GM23338 (cell line): Measurements from ENCODE around the gene PTH2. TPM values are rescaled to one million over a fixed set of nuclear protein-coding genes. Genes with fewer than 3 reads are reported as not detected.

Experiments
- ATAC-seq: fragments of 200-7000 bp; cut with Tn5 transposase; 3 replicates; pipeline ENCODE4 v1.9.1; 2020
- DNase-seq: peaks from one replicate; pipeline ENCODE4 v3.0.0-alpha.2; 2015; ENCODE audit warnings: low spot score
- H2AFZ ChIP-seq: fragments of 200-600 bp; sonication (generic); 2 replicates; pipeline ENCODE4 v1.8.0; 2016; ENCODE audit warnings: antibody characterized with exemption, mild to moderate bottlenecking, moderate library complexity
- H3F3A ChIP-seq: fragments of 200-600 bp; sonication (generic); replicated peaks from 2 replicates; pipeline ENCODE4 v1.8.0; 2017; ENCODE audit warnings: antibody characterized with exemption, mixed run types, low read depth
- H3K27ac ChIP-seq: fragments of 200-600 bp; sonication (generic); 2 replicates; pipeline ENCODE4 v1.6.1; 2016; ENCODE audit warnings: low read depth
- H3K27me3 ChIP-seq: fragments of 200-600 bp; sonication (generic); 2 replicates; pipeline ENCODE4 v1.8.0; 2016; ENCODE audit warnings: mild to moderate bottlenecking, mixed run types, moderate library complexity; ENCODE audit not compliant: insufficient read depth
- H3K36me3 ChIP-seq: fragments of 200-600 bp; sonication (generic); 2 replicates; pipeline ENCODE4 v1.8.0; 2016; ENCODE audit warnings: mild to moderate bottlenecking; ENCODE audit not compliant: insufficient read depth
- H3K4me1 ChIP-seq: fragments of 200-600 bp; sonication (generic); 2 replicates; pipeline ENCODE4 v1.8.0; 2016; ENCODE audit warnings: mild to moderate bottlenecking, moderate library complexity; ENCODE audit not compliant: insufficient read depth
- H3K4me2 ChIP-seq: fragments of 200-600 bp; sonication (generic); 2 replicates; pipeline ENCODE4 v1.7.1; 2017; ENCODE audit warnings: mixed run types
- H3K4me3 ChIP-seq: fragments of 200-600 bp; sonication (generic); 2 replicates; pipeline ENCODE4 v1.6.1; 2016; ENCODE audit warnings: mixed run types
- H3K79me2 ChIP-seq: fragments of 200-600 bp; sonication (generic); replicated peaks from 2 replicates; pipeline ENCODE4 v1.8.0; 2017; ENCODE audit warnings: mild to moderate bottlenecking; ENCODE audit not compliant: insufficient read depth
- H3K9me2 ChIP-seq: fragments of 200-600 bp; sonication (generic); 2 replicates; pipeline ENCODE4 v1.8.0; 2017; ENCODE audit not compliant: insufficient read depth
- H4K20me1 ChIP-seq: fragments of 200-600 bp; sonication (generic); replicated peaks from 2 replicates; pipeline ENCODE4 v1.8.0; 2017; ENCODE audit warnings: mild to moderate bottlenecking; ENCODE audit not compliant: insufficient read depth
- H3K27ac Mint-ChIP-seq: 2 replicates; pipeline ENCODE4 v1.8.0; 2020; ENCODE audit warnings: inconsistent platforms, mild to moderate bottlenecking, moderate library complexity, mixed read lengths
- H3K27me3 Mint-ChIP-seq: 3 replicates; pipeline ENCODE4 v1.8.0; 2022; ENCODE audit warnings: low read depth, mild to moderate bottlenecking, moderate library complexity, mixed read lengths, inconsistent platforms; ENCODE audit not compliant: insufficient read depth, poor library complexity
- H3K36me3 Mint-ChIP-seq: 3 replicates; pipeline ENCODE4 v1.8.0; 2021; ENCODE audit warnings: low read depth, mild to moderate bottlenecking, inconsistent platforms, moderate library complexity, mixed read lengths
- H3K4me1 Mint-ChIP-seq: 3 replicates; pipeline ENCODE4 v1.8.0; 2020; ENCODE audit warnings: mild to moderate bottlenecking, inconsistent platforms, mixed read lengths
- H3K4me3 Mint-ChIP-seq: 3 replicates; pipeline ENCODE4 v1.8.0; 2021; ENCODE audit warnings: moderate library complexity, mild to moderate bottlenecking, inconsistent platforms, mixed read lengths
- H3K9me3 Mint-ChIP-seq: 3 replicates; pipeline ENCODE4 v1.8.0; 2020; ENCODE audit warnings: moderate library complexity, mild to moderate bottlenecking, inconsistent platforms, mixed read lengths
- ETS1 ChIP-seq: IDR thresholded peaks from 2 replicates; pipeline ENCODE4 v1.6.1; 2016; ENCODE audit warnings: antibody characterized with exemption
- JUNB ChIP-seq: IDR thresholded peaks from one replicate; pipeline ENCODE4 v1.6.1; 2016; ENCODE audit warnings: antibody characterized with exemption; ENCODE audit not compliant: unreplicated experiment
- POLR2AphosphoS5 ChIP-seq: IDR thresholded peaks from 2 replicates; pipeline ENCODE4 v1.6.1; 2016; ENCODE audit warnings: antibody characterized with exemption, low read depth
- STAT1 ChIP-seq: IDR thresholded peaks from one replicate; pipeline ENCODE4 v1.6.1; 2016; ENCODE audit warnings: antibody characterized with exemption; ENCODE audit not compliant: unreplicated experiment
- ZNF114 ChIP-seq: fragments of 250-450 bp; sonication (Bioruptor Pico); IDR thresholded peaks from 2 replicates; pipeline ENCODE4 v1.5.0; 2020; ENCODE audit warnings: mild to moderate bottlenecking, moderate library complexity
- polyA plus RNA-seq: library from polyadenylated mRNA; unstranded; fragments of >200 nt; fragmentation: Nextera tagmentation; extraction: Ambion mirVana; gene quantifications from 2 replicates; pipeline ENCODE4 v1.2.1, GENCODE V29; 2016
- total RNA-seq: library from RNA; depleted of rRNA; stranded (reverse); fragments of >200 nt; shearing (Covaris generic); gene quantifications from 2 replicates; pipeline ENCODE4 v1.2.3, GENCODE V29; 2014
- TF ChIP-seq, protein P1 (sequence below): fragments of 250-450 bp; sonication (Bioruptor Pico); IDR thresholded peaks from 2 replicates; pipeline ENCODE4 v1.5.0; 2020; ENCODE audit warnings: mild to moderate bottlenecking, moderate library complexity

Gene PTH2
- total and polyA plus RNA-seq, 2 experiments from 2014 or later = 1.6 TPM; not detected in 1

GRCh38 chr19:49427339-49427738, 4.1 kb upstream of the PTH2 start (continued):
- TF ChIP-seq, protein P1, sequence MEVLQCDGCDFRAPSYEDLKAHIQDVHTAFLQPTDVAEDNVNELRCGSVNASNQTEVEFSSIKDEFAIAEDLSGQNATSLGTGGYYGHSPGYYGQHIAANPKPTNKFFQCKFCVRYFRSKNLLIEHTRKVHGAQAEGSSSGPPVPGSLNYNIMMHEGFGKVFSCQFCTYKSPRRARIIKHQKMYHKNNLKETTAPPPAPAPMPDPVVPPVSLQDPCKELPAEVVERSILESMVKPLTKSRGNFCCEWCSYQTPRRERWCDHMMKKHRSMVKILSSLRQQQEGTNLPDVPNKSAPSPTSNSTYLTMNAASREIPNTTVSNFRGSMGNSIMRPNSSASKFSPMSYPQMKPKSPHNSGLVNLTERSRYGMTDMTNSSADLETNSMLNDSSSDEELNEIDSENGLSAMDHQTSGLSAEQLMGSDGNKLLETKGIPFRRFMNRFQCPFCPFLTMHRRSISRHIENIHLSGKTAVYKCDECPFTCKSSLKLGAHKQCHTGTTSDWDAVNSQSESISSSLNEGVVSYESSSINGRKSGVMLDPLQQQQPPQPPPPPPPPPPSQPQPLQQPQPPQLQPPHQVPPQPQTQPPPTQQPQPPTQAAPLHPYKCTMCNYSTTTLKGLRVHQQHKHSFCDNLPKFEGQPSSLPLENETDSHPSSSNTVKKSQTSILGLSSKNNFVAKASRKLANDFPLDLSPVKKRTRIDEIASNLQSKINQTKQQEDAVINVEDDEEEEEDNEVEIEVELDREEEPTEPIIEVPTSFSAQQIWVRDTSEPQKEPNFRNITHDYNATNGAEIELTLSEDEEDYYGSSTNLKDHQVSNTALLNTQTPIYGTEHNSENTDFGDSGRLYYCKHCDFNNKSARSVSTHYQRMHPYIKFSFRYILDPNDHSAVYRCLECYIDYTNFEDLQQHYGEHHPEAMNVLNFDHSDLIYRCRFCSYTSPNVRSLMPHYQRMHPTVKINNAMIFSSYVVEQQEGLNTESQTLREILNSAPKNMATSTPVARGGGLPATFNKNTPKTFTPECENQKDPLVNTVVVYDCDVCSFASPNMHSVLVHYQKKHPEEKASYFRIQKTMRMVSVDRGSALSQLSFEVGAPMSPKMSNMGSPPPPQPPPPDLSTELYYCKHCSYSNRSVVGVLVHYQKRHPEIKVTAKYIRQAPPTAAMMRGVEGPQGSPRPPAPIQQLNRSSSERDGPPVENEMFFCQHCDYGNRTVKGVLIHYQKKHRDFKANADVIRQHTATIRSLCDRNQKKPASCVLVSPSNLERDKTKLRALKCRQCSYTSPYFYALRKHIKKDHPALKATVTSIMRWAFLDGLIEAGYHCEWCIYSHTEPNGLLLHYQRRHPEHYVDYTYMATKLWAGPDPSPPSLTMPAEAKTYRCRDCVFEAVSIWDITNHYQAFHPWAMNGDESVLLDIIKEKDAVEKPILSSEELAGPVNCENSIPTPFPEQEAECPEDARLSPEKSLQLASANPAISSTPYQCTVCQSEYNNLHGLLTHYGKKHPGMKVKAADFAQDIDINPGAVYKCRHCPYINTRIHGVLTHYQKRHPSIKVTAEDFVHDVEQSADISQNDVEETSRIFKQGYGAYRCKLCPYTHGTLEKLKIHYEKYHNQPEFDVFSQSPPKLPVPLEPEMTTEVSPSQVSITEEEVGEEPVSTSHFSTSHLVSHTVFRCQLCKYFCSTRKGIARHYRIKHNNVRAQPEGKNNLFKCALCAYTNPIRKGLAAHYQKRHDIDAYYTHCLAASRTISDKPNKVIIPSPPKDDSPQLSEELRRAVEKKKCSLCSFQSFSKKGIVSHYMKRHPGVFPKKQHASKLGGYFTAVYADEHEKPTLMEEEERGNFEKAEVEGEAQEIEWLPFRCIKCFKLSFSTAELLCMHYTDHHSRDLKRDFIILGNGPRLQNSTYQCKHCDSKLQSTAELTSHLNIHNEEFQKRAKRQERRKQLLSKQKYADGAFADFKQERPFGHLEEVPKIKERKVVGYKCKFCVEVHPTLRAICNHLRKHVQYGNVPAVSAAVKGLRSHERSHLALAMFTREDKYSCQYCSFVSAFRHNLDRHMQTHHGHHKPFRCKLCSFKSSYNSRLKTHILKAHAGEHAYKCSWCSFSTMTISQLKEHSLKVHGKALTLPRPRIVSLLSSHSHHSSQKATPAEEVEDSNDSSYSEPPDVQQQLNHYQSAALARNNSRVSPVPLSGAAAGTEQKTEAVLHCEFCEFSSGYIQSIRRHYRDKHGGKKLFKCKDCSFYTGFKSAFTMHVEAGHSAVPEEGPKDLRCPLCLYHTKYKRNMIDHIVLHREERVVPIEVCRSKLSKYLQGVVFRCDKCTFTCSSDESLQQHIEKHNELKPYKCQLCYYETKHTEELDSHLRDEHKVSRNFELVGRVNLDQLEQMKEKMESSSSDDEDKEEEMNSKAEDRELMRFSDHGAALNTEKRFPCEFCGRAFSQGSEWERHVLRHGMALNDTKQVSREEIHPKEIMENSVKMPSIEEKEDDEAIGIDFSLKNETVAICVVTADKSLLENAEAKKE (CRISPR knock-in tag) = no peak

- Histone ChIP-seq H3K36me3 (no peaks in the 10 kb centered on the region), H3K27ac (no peak overlapping the region), H3K79me2 (no peaks in the 10 kb centered on the region), H3K4me1 (peaks cover 45% of the 10 kb centered on the region), H4K20me1 (peaks cover 4% of the 10 kb centered on the region; the same call in 1 of the 2 replicates), H3K27me3 (peaks cover 84% of the 10 kb centered on the region), H2AFZ (peak overlapping the region; percentile 5; the same call in 1 of the 2 replicates), H3K4me3 (peak overlapping the region; percentile 48), H3F3A (peaks cover 48% of the 10 kb centered on the region), H3K4me2 (peak overlapping the region; percentile 98), H3K9me2 (no peaks in the 10 kb centered on the region)
- TF ChIP-seq JUNB = peak; percentile 56
- TF ChIP-seq ETS1 = peak; percentile 34; the same call in 1 of the 2 replicates
- TF ChIP-seq, protein P1 (CRISPR knock-in tag) = no peak
- no peak for TF ChIP-seq ZNF114 (CRISPR knock-in tag)
- no peak for TF ChIP-seq STAT1
- TF ChIP-seq POLR2AphosphoS5 = 0 out of 2 replicates have a peak, but pooled peaks have one; percentile 16
- H3K36me3 Mint-ChIP-seq = no peaks in the 10 kb centered on the region; the same call in 2 of the 3 replicates
- peak overlapping the region; percentile 60 for H3K4me3 Mint-ChIP-seq
- peaks cover 64% of the 10 kb centered on the region for H3K4me1 Mint-ChIP-seq
- no peak overlapping the region; the same call in 1 of the 2 replicates for H3K27ac Mint-ChIP-seq
- DNase-seq (peak; percentile 98), ATAC-seq (peak; percentile 41)
- peaks cover 80% of the 10 kb centered on the region for H3K27me3 Mint-ChIP-seq
- peaks cover 8% of the 10 kb centered on the region for H3K9me3 Mint-ChIP-seq
Observed at GRCh38 chr19:49425922-49426592, 2.8 kb upstream of the PTH2 start.
